Stimulated activated CD8-positive, alpha-beta memory T cell treated with anti-CD3 and anti-CD28 coated beads, Interleukin-7, amount 100 ng/mL, for 1 hour (primary cell): ENCODE measurements around the gene EHD4.

ENCODE experiments used
- DNase-seq, 2 donors: peaks; one replicate each; pipeline ENCODE4 v3.0.0-alpha.2; 2020; ENCODE audit warnings: low read depth in 2 of 2

Gene EHD4

GRCh38 chr15:41957021-41957897 lies 15.1 kb downstream of the EHD4 start:
- no peak for DNase-seq

GRCh38 chr15:41955807-41956525 lies 16.4 kb downstream of the EHD4 start:
- no peak for DNase-seq

GRCh38 chr15:41955100-41955499 lies 17.3 kb downstream of the EHD4 start:
- no peak for DNase-seq

- DNase-seq: no peak
These were observed 18.3 kb downstream of the EHD4 start for GRCh38 chr15:41954036-41954435.

GRCh38 chr15:41952013-41952563 lies 20.3 kb downstream of the EHD4 start:
- no peak for DNase-seq

GRCh38 chr15:41951571-41951970 lies 20.8 kb downstream of the EHD4 start:
- DNase-seq: no peak

GRCh38 chr15:41950489-41950888 lies 21.9 kb downstream of the EHD4 start:
- no peak for DNase-seq

GRCh38 chr15:41950127-41950483 lies 22.3 kb downstream of the EHD4 start:
- no peak for DNase-seq

GRCh38 chr15:41949401-41950126 lies 22.8 kb downstream of the EHD4 start:
- DNase-seq: no peak

- DNase-seq: no peak
These were observed 23.9 kb downstream of the EHD4 start for GRCh38 chr15:41948490-41948889.

- no peak for DNase-seq
These were observed 25.4 kb downstream of the EHD4 start for GRCh38 chr15:41946970-41947369.

- DNase-seq: no peak
These were observed 26.6 kb downstream of the EHD4 start for GRCh38 chr15:41945731-41946130.

GRCh38 chr15:41945221-41945620 lies 27.1 kb downstream of the EHD4 start:
- DNase-seq: no peak

GRCh38 chr15:41944313-41944940 lies 27.9 kb downstream of the EHD4 start:
- no peak for DNase-seq

GRCh38 chr15:41943543-41944312 lies 28.6 kb downstream of the EHD4 start:
- no peak for DNase-seq

- no peak for DNase-seq
These were observed 29.5 kb downstream of the EHD4 start for GRCh38 chr15:41942886-41943285.

GRCh38 chr15:41941644-41942415 lies 30.5 kb downstream of the EHD4 start:
- DNase-seq: no peak

- peak in 1 of 2 donors; percentile 24 for DNase-seq
These were observed 31.9 kb downstream of the EHD4 start for GRCh38 chr15:41940441-41940857.

- no peak for DNase-seq
These were observed 32.4 kb downstream of the EHD4 start for GRCh38 chr15:41939986-41940385.

GRCh38 chr15:41937568-41937923 lies 34.8 kb downstream of the EHD4 start:
- DNase-seq: no peak
